A549 treated with AZD2906 at 1 μM for 4 hours (cell line): ENCODE measurements around the gene OR4E2. TPM values are rescaled to one million over a fixed set of nuclear protein-coding genes. Genes with fewer than 3 reads are reported as not detected.

Experiments
- total RNA-seq: library from RNA; stranded (reverse); fragments of 200-300 nt; extraction: Qiagen RNA extraction; gene quantifications from 5 replicates; pipeline ENCODE4 v1.2.3, GENCODE V29; 2022

Gene OR4E2, protein sequence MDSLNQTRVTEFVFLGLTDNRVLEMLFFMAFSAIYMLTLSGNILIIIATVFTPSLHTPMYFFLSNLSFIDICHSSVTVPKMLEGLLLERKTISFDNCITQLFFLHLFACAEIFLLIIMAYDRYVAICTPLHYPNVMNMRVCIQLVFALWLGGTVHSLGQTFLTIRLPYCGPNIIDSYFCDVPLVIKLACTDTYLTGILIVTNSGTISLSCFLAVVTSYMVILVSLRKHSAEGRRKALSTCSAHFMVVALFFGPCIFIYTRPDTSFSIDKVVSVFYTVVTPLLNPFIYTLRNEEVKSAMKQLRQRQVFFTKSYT
- not detected in 5 replicates for total RNA-seq

DNA sequence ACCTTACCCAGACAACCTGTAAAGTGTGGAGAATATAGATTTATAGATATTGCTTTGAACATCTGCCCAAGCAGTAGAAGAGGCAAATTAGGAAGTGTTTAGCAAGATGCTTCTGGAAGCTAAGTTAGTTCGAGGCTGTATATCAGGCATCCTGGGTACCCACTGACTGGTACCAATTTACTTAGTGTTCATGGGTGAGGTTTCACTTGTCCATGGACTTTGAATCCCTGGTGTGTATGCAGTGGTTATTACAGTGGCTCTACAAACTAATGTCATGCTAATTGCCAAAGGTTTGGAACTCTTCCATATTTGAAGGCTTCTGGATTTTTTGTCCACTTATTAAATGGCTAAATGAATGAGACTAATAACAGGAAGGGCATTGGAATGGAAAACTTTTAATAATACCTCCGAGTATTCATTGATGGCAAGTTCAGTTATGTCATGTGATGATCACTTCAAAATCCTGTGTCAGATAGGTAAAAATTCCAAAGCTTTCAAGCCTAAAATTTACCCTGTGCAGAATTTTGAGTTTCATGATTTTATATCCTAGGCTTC, at the start of gene OR4E2:
TSS of gene OR4E2 (plus strand) at position 505 of the 555 bp plus-strand sequence. CDS start 11,248 bp downstream, outside the sequence.

DNA sequence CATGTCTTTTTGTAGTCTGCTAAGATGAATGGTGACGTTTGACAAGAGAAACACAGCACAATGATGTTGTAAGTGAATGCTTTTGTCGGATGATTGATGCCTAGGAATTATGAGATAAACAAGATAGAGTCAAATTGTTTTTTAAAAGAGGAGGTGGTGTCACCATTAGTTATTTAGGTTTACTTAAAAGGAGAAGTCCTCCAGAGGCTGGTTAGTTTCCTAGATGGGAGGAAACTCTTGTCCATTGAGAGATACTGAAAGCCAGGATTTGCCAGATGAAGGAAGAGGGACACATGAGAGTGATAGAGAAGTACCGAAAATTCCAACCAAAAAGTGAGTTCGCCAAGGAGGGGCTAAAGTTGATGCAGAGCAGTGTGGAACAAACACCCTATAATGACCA, 18.8 kb upstream of the OR4E2 start, which contains the start of gene OR10G2:
TSS of gene OR10G2 (minus strand) at position 101 of the 400 bp plus-strand sequence. CDS start at position 3, 98 bp downstream.

DNA sequence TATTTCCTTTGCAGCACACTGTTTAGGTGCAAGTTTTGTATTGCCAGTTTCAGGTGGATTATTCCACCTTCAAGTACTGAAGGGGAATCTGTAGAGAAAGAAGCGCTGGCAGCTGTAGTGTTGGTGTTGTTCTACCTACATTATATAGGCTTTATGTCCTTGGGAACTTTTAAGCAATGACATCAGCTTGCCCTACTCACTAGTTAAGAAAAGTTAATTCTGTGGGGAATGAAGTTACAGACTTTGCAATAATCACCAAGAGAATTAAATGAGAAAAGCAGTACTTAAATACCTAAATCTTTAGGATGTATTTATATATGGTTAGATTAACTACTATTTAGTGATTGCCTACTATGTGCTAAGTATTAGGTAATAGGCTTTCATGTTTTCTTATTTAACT, 20.1 kb downstream of the OR4E2 start, which contains the start of gene OR4E1:
TSS of gene OR4E1 (minus strand) at position 101 of the 400 bp plus-strand sequence. CDS start 2,883 bp downstream, outside the sequence.

Other genes with a start within 250 kb of the OR4E2 start
- 35.3 to 41.6 TPM (median 36.7 TPM) in 5 replicates for gene CHD8, start 197.7 kb upstream of the OR4E2 start, total RNA-seq
- gene RAB2B, start 176.9 kb upstream of the OR4E2 start, total RNA-seq: 11.2 to 15.4 TPM (median 12.0 TPM) in 5 replicates
- gene TOX4, start 176.6 kb upstream of the OR4E2 start, total RNA-seq: 62.2 to 68.9 TPM (median 67.1 TPM) in 5 replicates
- gene METTL3, start 142.5 kb upstream of the OR4E2 start, total RNA-seq: 40.7 to 48.0 TPM (median 44.8 TPM) in 5 replicates
- 0.57 to 0.86 TPM (median 0.71 TPM) in 5 replicates for gene SALL2, start 127.5 kb upstream of the OR4E2 start, total RNA-seq
- not detected in 5 replicates for gene OR10G3, start 73.8 kb upstream of the OR4E2 start, total RNA-seq
- gene OR10G2, start 18.9 kb upstream of the OR4E2 start, total RNA-seq: not detected in 5 replicates
- gene OR4E1, start 20.0 kb downstream of the OR4E2 start, total RNA-seq: not detected in 5 replicates